Measurements from ENCODE around the gene TMEM126A. TPM values are rescaled to one million over a fixed set of nuclear protein-coding genes. Genes with fewer than 3 reads are reported as not detected.

Gene TMEM126A
- total RNA-seq, 4 donors from 2014 or later = 4.0 to 17.5 (median 11.3) TPM; not detected in 1

DNA sequence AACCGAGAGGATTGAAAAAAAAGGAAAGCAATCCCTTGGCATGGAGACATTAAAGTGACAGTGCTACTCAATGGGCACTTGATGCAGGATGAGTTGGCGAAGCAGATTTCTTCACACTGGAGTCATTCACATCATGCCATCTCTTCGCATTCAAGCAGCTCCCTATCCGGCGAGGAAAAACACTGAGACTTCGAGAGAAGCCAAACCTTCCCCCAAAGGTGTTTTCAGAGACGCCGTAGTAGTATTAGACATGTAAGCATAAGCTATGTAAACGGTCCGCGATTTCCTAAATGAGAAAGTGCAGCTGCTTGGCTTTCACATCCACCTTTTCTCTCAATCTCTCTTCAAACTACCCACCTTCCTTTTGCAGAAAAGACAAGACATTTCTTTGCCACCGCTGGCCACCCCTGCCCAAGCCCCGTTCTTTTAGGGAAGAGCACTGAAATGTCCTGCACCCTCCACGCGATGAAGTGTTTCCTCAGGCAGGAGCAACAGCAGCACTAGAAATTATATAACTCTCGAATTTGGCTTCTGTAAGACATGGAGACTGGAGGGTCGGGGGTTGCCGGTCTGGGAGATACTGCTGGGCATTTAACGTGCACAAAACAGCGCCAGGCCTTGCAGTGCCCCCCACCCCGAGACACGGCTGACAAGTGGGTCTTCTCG is 20.3 kb upstream of the TMEM126A start, which contains the start of gene DLG2:
DLG2 (minus strand) TSS at position 13 of the 666 bp plus-strand sequence.
- in situ Hi-C loops (cut with MboI; ENCODE audit: low pct_ligation_motif_present in 1 of 4, low pct_unique_long_range_greater_than_20kb in 1 of 4, low sequenced_read_pairs in 3 of 4) (no loop called here), intact Hi-C loops (cut with DNase I; ENCODE audit: low total_unique reads) (loop anchor here (5.0 kb wide), 1 partner anchor 35 kb away; no protein-coding TSS in a partner anchor)
- TF ChIP-seq POLR2A (IDR thresholded peaks at IDR 0.05) = no peak
- no peak for TF ChIP-seq EP300 (IDR thresholded peaks at IDR 0.05; ENCODE audit: low read depth)
- peak in 2 of 3 donors; percentile 16 to 48 for TF ChIP-seq POLR2AphosphoS5 (IDR thresholded peaks at IDR 0.05)
- no peak for DNase-seq
- Histone ChIP-seq H3K27ac (peak within 1 kb of the TSS; percentile 91 to 96 (median 94)), H3K9me3 (no peaks in the 10 kb centered on the region), H3K27me3 (no peaks in the 10 kb centered on the region), H3K36me3 (peaks cover 0 to 10% (median 0%) of the 10 kb centered on the region in 4 donors), H3K4me1 (peaks cover 8 to 29% (median 10%) of the 10 kb centered on the region in 4 donors), H3K4me3 (peak within 1 kb of the TSS; percentile 51 to 87 (median 55))
- WGBS, 2 donors (ENCODE audit: low coverage in 1 of 2) = 1% methylated on average over 14 to 23 of the region's 23 CpGs

DNA sequence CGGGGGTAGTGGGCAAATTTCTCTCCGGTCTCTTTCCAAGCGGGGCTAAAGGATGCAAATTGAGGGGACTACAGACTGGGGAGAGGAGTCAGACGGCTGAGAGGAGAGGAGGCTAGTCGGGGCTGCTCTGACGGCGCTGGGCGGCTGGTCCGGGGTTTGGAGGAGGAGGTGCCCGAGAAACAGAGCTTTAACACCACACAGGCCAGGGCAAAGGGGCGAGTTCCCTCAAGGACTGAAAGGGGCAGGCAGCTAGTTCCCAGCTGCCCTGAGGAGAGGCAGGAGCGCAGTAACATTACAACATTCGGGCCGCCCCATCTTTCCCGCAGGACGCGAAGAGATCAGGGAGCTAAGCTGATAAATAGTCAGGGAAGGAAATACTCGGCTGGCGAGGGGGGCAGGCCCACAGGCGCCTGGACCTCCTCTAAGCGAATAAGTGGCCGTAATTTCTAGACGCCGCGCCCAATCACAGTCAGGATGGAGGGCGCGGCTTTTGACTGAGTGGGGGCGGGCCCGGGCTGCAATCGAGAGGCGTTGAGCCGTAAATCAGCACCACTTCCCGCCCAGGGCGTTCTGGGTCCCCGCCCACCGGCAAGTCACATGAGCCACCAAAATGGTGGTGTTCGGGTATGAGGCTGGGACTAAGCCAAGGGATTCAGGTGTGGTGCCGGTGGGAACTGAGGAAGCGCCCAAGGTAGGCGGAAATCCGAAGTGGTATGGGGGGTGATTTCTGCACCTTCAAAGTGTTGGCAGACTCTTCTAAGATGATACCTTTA is 19.6 kb upstream of the TMEM126A start, which contains the start of gene TMEM126B:
TMEM126B (plus strand) TSS at position 596 of the 773 bp plus-strand sequence; CDS start at position 611, 15 bp downstream.
- H3K9me3 ChIP-seq = no peaks in the 10 kb centered on the region
- H3K4me1 ChIP-seq = peaks cover 8 to 29% (median 10%) of the 10 kb centered on the region in 4 donors
- H3K27me3 ChIP-seq = no peaks in the 10 kb centered on the region
- peak; percentile 98 for DNase-seq
- peaks cover 0 to 10% (median 0%) of the 10 kb centered on the region in 4 donors for H3K36me3 ChIP-seq
- in situ Hi-C loops (cut with MboI; ENCODE audit: low pct_ligation_motif_present in 1 of 4, low pct_unique_long_range_greater_than_20kb in 1 of 4, low sequenced_read_pairs in 3 of 4) (no loop called here), intact Hi-C loops (cut with DNase I; ENCODE audit: low total_unique reads) (loop anchor here (5.0 kb wide), 1 partner anchor 34 kb away; no protein-coding TSS in a partner anchor)
- TF ChIP-seq EP300 (IDR thresholded peaks at IDR 0.05; ENCODE audit: low read depth) (peak; percentile 68), POLR2AphosphoS5 (IDR thresholded peaks at IDR 0.05) (peak; percentile 93 to 96 (median 95)), POLR2A (IDR thresholded peaks at IDR 0.05) (peak; percentile 88)
- TF ChIP-seq, protein P1, sequence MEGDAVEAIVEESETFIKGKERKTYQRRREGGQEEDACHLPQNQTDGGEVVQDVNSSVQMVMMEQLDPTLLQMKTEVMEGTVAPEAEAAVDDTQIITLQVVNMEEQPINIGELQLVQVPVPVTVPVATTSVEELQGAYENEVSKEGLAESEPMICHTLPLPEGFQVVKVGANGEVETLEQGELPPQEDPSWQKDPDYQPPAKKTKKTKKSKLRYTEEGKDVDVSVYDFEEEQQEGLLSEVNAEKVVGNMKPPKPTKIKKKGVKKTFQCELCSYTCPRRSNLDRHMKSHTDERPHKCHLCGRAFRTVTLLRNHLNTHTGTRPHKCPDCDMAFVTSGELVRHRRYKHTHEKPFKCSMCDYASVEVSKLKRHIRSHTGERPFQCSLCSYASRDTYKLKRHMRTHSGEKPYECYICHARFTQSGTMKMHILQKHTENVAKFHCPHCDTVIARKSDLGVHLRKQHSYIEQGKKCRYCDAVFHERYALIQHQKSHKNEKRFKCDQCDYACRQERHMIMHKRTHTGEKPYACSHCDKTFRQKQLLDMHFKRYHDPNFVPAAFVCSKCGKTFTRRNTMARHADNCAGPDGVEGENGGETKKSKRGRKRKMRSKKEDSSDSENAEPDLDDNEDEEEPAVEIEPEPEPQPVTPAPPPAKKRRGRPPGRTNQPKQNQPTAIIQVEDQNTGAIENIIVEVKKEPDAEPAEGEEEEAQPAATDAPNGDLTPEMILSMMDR (IDR thresholded peaks at IDR 0.05) = no peak
- 0 to 1% methylated on average over 3 to 41 of the region's 41 CpGs for WGBS, 2 donors (ENCODE audit: low coverage in 1 of 2)
- peak within 1 kb of the TSS; percentile 51 to 87 (median 55) for H3K4me3 ChIP-seq
- peak within 1 kb of the TSS; percentile 91 to 96 (median 94) for H3K27ac ChIP-seq

DNA sequence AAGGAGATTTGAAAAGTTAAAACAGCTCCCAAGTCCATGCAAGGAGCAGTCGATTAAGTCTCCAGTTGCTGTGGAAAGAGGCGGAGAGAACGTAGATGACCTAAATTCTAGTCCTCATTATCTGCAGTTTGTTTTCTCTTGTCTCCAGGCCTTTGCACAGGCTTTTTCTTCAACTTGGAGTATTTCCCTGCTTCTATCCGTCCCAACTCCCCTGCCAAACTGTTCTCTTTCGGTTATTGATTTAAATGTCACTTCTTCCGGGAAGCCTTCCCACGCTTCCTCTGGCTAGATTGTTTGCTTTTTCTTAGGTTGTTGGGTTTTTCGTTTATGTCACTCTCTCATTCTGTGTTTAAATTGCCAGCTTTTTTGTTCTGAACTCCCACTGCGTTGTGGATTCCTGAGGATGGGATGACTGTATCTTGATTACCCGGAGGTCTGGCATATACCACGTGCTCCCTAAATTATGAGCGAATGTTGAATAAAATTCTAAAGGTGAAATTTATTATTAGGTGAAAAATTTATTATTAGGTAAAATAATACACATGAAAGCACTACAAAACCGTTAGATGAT is 18.9 kb upstream of the TMEM126A start:
- TF ChIP-seq, protein P1 (IDR thresholded peaks at IDR 0.05) = no peak
- TF ChIP-seq EP300 (IDR thresholded peaks at IDR 0.05; ENCODE audit: low read depth) = no peak
- no peak for TF ChIP-seq POLR2A (IDR thresholded peaks at IDR 0.05)
- TF ChIP-seq POLR2AphosphoS5 (IDR thresholded peaks at IDR 0.05) = no peak
- intact Hi-C loops (cut with DNase I; ENCODE audit: low total_unique reads) = loop anchor here (5.0 kb wide), 1 partner anchor 33 kb away; no protein-coding TSS in a partner anchor
- Histone ChIP-seq H3K4me3 (peak overlapping the region; percentile 31 to 87 (median 53)), H3K27ac (peak overlapping the region; percentile 91 to 96 (median 94)), H3K27me3 (no peaks in the 10 kb centered on the region), H3K9me3 (no peaks in the 10 kb centered on the region), H3K4me1 (peaks cover 8 to 29% (median 10%) of the 10 kb centered on the region in 4 donors), H3K36me3 (peaks cover 0 to 10% (median 0%) of the 10 kb centered on the region in 4 donors)
- WGBS, 2 donors (ENCODE audit: low coverage in 1 of 2) = 1% methylated on average over 13 of the region's 13 CpGs
- in situ Hi-C loops (cut with MboI; ENCODE audit: low pct_ligation_motif_present in 1 of 4, low pct_unique_long_range_greater_than_20kb in 1 of 4, low sequenced_read_pairs in 3 of 4) = no loop called here
- DNase-seq = no peak

DNA sequence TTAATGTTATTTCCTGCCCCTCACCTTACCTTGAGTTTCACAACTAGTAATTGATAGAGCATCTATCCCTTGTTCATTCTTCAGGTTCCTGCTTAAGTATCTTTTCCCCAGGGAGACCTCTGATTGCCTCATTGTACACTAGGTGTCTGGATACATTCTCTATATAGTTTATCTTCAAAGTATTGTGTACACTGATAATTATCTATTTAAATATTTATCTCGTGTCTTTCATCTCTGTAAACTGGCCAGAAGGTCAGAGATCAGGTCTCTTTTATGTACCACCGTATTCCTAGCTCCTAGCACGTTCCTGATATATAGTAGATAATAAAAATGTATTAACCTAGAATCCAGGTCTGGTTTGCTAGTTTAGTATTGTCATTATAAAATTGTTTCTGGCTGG is 13.0 kb upstream of the TMEM126A start:
- DNase-seq = no peak
- intact Hi-C loops (cut with DNase I; ENCODE audit: low total_unique reads) (no loop called here), in situ Hi-C loops (cut with MboI; ENCODE audit: low pct_ligation_motif_present in 1 of 4, low pct_unique_long_range_greater_than_20kb in 1 of 4, low sequenced_read_pairs in 3 of 4) (no loop called here)
- H3K27ac ChIP-seq = no peak overlapping the region
- TF ChIP-seq, protein P1 (IDR thresholded peaks at IDR 0.05) = no peak
- TF ChIP-seq POLR2A (IDR thresholded peaks at IDR 0.05) (no peak), EP300 (IDR thresholded peaks at IDR 0.05; ENCODE audit: low read depth) (no peak), POLR2AphosphoS5 (IDR thresholded peaks at IDR 0.05) (no peak)
- H3K4me1 ChIP-seq = peaks cover 0 to 10% (median 3%) of the 10 kb centered on the region in 4 donors
- 74 to 79% methylated on average over 3 of the region's 3 CpGs for WGBS, 2 donors (ENCODE audit: low coverage in 1 of 2)
- no peaks in the 10 kb centered on the region for H3K9me3 ChIP-seq
- H3K36me3 ChIP-seq = peaks cover 0 to 39% (median 11%) of the 10 kb centered on the region in 4 donors
- no peak overlapping the region for H3K4me3 ChIP-seq
- no peaks in the 10 kb centered on the region for H3K27me3 ChIP-seq
